Epithelial cell of proximal tubule (primary cell): Measurements from ENCODE around the gene EMID1. TPM values are rescaled to one million over a fixed set of nuclear protein-coding genes. Genes with fewer than 3 reads are reported as not detected.
A peak's percentile ranks its signal among the peaks of the same experiment; 100 is the strongest.

Source experiments
- DNase-seq: peaks from one replicate; pipeline ENCODE4 v3.0.0-alpha.2; 2011; ENCODE audit warnings: low read depth
- H3K4me3 ChIP-seq: 2 replicates; pipeline ENCODE4 v1.5.1; 2011; ENCODE audit warnings: low read depth, mild to moderate bottlenecking, low read length
- CTCF ChIP-seq: conservative IDR thresholded peaks from 2 replicates; pipeline ENCODE4 v1.5.1; 2012; ENCODE audit warnings: low read depth, mild to moderate bottlenecking, low read length
- total RNA-seq: library from RNA; depleted of rRNA; stranded (reverse); fragments of >200 nt; gene quantifications from 2 replicates; pipeline ENCODE4 v1.2.3, GENCODE V29; 2015

EMID1 gene
- total RNA-seq, 1 donor from 2014 or later: 0.17 TPM

GRCh38 chr22:29199702-29200400 is 5.8 kb upstream of the EMID1 start:
- TF ChIP-seq CTCF: no peak
- no peak overlapping the region for H3K4me3 ChIP-seq
- no peak for DNase-seq

DNA sequence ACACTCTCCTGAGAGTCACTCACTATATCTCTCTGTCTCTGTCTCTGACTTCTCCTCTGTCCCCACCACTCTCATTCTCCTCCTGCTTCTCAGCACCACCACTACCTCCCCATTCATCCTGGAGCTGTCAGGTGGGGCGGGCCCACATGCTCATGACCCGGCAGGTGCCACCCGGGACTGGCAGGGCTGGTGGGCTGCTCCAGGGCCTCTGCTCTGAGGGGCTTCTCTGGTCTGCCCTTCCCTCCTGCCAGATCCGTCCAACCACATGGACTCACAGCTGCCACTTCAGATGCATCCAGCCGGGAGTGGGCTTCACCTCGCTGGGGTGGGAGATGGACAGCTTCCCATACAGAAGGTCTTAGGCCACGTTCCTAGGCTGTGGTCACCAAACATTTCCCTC is 4.8 kb upstream of the EMID1 start:
- no peak overlapping the region for H3K4me3 ChIP-seq
- no peak for TF ChIP-seq CTCF
- DNase-seq: no peak

DNA sequence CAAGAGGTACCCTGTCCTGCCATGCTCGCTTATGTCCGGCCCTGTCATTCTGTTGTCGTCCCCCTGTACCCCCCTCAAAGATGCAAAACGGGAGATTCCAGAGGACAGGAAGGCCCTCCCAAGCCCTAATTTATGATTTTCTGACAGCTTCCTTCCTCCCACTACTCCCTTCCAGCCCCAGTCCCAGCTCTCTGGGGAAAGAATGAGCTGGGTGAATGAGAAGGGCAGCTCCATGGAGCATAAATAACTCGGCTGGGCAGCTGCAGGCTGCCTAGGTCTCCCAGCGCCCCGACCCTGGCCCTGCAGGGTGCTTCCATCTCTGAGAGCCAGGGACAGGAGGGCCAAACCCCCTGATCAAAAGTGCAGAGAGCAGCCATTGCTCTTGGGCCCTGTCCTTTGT is 3.9 kb upstream of the EMID1 start:
- no peak for TF ChIP-seq CTCF
- H3K4me3 ChIP-seq: no peak overlapping the region
- no peak for DNase-seq

GRCh38 chr22:29202212-29203192 is 3.2 kb upstream of the EMID1 start:
- no peak for DNase-seq
- no peak overlapping the region for H3K4me3 ChIP-seq
- TF ChIP-seq CTCF: peak; percentile 53

GRCh38 chr22:29203488-29204454 is 1.9 kb upstream of the EMID1 start:
- no peak for TF ChIP-seq CTCF
- DNase-seq: no peak
- H3K4me3 ChIP-seq: no peak overlapping the region

- no peak for TF ChIP-seq CTCF
- H3K4me3 ChIP-seq: no peak overlapping the region
- DNase-seq: no peak
Measured at GRCh38 chr22:29204455-29205183, 1.1 kb upstream of the EMID1 start.
